SU-DHL-6 (cell line): ENCODE results near the gene SLC8A2.

Source experiments
- H2AFZ ChIP-seq: fragments of 200-600 bp; sonication (generic); 2 replicates; pipeline ENCODE4 v1.6.1; 2014; ENCODE audit warnings: low read depth, mild to moderate bottlenecking, moderate library complexity, mixed read lengths, antibody characterized with exemption, low read length; ENCODE audit not compliant: severe bottlenecking
- H3F3A ChIP-seq: fragments of 200-600 bp; shearing (Covaris generic); 2 replicates; pipeline ENCODE4 v1.6.0; 2016; ENCODE audit warnings: antibody characterized with exemption, mild to moderate bottlenecking; ENCODE audit not compliant: insufficient read depth
- H3K27ac ChIP-seq: fragments of 200-600 bp; sonication (generic); 2 replicates; pipeline ENCODE4 v1.5.1; 2016; ENCODE audit warnings: low read depth, mild to moderate bottlenecking, low read length, moderate library complexity, mixed read lengths
- H3K27me3 ChIP-seq: fragments of 200-600 bp; sonication (generic), shearing (Covaris generic); 2 replicates; pipeline ENCODE4 v1.6.0; 2014; ENCODE audit warnings: mild to moderate bottlenecking, low read length
- H3K36me3 ChIP-seq: fragments of 200-600 bp; sonication (generic); 2 replicates; pipeline ENCODE4 v1.6.1; 2014; ENCODE audit warnings: mild to moderate bottlenecking, low read length, mixed read lengths
- H3K4me2 ChIP-seq: fragments of 300-600, 200-600 bp; shearing (Covaris generic), sonication (generic); 2 replicates; pipeline ENCODE4 v1.6.0; 2014; ENCODE audit warnings: low read length, low read depth, mild to moderate bottlenecking; ENCODE audit not compliant: poor library complexity, severe bottlenecking
- H3K4me3 ChIP-seq: fragments of 200-600 bp; sonication (generic); 2 replicates; pipeline ENCODE4 v1.5.1; 2014; ENCODE audit warnings: antibody characterized with exemption, low read length, mild to moderate bottlenecking, mixed read lengths; ENCODE audit not compliant: insufficient read depth, poor library complexity, severe bottlenecking
- H3K79me2 ChIP-seq: fragments of 200-600 bp; sonication (generic); 2 replicates; pipeline ENCODE4 v1.6.1; 2014; ENCODE audit warnings: mild to moderate bottlenecking, low read length, moderate library complexity; ENCODE audit not compliant: insufficient read depth
- H3K9ac ChIP-seq: fragments of 200-600 bp; sonication (generic); 2 replicates; pipeline ENCODE4 v1.7.0; 2014; ENCODE audit warnings: mild to moderate bottlenecking, low read length
- H3K9me2 ChIP-seq: fragments of 200-600 bp; sonication (generic); replicated peaks from 2 replicates; pipeline ENCODE4 v1.6.1; 2014; ENCODE audit warnings: low read length; ENCODE audit not compliant: insufficient read depth
- H3K9me3 ChIP-seq: fragments of 200-600 bp; sonication (generic); 2 replicates; pipeline ENCODE4 v1.6.1; 2014; ENCODE audit warnings: low read length, mixed read lengths; ENCODE audit not compliant: insufficient read depth
- H4K20me1 ChIP-seq: fragments of 200-600 bp; sonication (generic); 2 replicates; pipeline ENCODE4 v1.6.1; 2014; ENCODE audit warnings: low read depth, mild to moderate bottlenecking, antibody characterized with exemption, low read length, moderate library complexity, mixed read lengths
- CTCF ChIP-seq: fragments of 200-600 bp; sonication (generic); IDR thresholded peaks from one replicate; pipeline ENCODE4 v1.5.1; 2017; ENCODE audit warnings: antibody characterized with exemption, mild to moderate bottlenecking, low read length, moderate library complexity; ENCODE audit not compliant: insufficient read depth, poor library complexity, severe bottlenecking
- EZH2phosphoT487 ChIP-seq: fragments of 200-600 bp; sonication (generic), shearing (Covaris generic); conservative IDR thresholded peaks from 2 replicates; pipeline ENCODE4 v1.6.1; 2018; ENCODE audit warnings: mild to moderate bottlenecking, antibody characterized with exemption, low read length, moderate library complexity, mixed read lengths

Gene SLC8A2

GRCh38 chr19:47405854-47406417, 65.8 kb downstream of the SLC8A2 start:
- H2AFZ ChIP-seq: no peak overlapping the region
- H3K4me3 ChIP-seq: no peak overlapping the region
- no peaks in the 10 kb centered on the region for H3K9me3 ChIP-seq
- no peaks in the 10 kb centered on the region for H3K79me2 ChIP-seq
- TF ChIP-seq EZH2phosphoT487: no peak
- TF ChIP-seq CTCF: no peak
- no peaks in the 10 kb centered on the region for H3F3A ChIP-seq
- H3K9me2 ChIP-seq: no peaks in the 10 kb centered on the region
- no peak overlapping the region for H3K4me2 ChIP-seq
- no peak overlapping the region for H3K27ac ChIP-seq
- H3K9ac ChIP-seq: no peak overlapping the region
- no peaks in the 10 kb centered on the region for H4K20me1 ChIP-seq
- no peaks in the 10 kb centered on the region for H3K27me3 ChIP-seq
- H3K36me3 ChIP-seq: no peaks in the 10 kb centered on the region

DNA sequence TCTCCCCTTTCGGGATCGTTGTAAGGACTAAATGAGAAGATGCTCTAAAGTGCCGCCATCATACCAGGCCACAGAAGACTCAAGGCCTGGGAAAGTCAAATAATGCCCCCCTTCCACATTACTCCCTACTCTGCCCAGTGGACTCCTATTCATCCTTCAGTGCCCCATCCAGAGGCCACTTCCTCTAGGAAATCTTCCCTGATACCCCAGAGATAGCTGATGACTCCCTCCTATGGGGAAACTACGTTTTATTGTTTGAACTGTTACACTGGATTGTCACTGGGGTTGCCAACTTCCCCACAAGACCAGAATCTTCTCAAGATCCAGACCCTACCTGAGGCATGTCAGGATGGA, 66.5 kb downstream of the SLC8A2 start:
- no peaks in the 10 kb centered on the region for H3K36me3 ChIP-seq
- H4K20me1 ChIP-seq: no peaks in the 10 kb centered on the region
- H3K27ac ChIP-seq: no peak overlapping the region
- H3K9me3 ChIP-seq: no peaks in the 10 kb centered on the region
- no peak overlapping the region for H3K9ac ChIP-seq
- H3K27me3 ChIP-seq: no peaks in the 10 kb centered on the region
- no peaks in the 10 kb centered on the region for H3K79me2 ChIP-seq
- no peaks in the 10 kb centered on the region for H3K9me2 ChIP-seq
- no peaks in the 10 kb centered on the region for H3F3A ChIP-seq
- no peak overlapping the region for H3K4me2 ChIP-seq
- H3K4me3 ChIP-seq: no peak overlapping the region
- H2AFZ ChIP-seq: no peak overlapping the region
- no peak for TF ChIP-seq CTCF

DNA sequence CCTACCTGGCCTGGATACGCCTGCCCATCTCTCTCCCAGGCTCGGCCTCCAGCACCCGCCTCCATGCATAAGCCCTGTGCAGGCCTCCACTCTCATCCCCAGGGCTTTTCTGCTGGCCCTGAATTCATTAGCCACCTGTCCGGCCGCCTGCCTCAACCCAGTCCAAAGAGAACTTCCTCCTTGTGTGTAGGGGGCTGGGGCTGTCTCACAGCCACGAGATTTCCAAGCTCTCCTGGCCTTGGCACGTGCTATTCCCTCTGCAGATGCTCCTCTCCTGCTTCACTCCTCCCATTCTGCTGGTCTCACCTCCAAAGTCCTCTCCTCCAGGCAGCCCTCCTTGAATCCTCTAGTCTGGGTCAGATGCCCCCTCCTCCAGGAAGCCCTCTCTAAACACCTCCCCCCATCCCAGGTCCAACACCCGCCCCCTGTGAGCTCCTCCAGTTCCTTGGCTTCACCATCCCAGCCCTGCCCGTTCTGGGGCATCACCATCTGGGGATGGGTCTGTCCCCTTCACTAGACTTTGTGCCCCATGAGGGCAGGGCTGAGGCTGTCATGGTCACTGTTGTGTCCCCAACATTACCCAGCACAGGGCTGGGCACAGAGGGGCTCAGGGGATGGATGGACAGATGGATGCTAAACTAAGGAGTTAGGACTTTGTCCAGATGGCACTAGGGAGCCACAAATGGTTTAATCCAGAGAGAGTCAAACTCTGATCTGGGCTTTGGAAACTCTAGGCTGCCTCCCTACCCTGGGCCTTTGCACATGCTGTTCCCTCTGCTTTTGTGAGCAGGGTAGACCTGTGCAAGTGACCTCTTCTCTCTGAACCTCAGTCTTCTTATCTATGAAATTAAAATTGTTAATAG, 67.1 kb downstream of the SLC8A2 start:
- H3K9me3 ChIP-seq: no peaks in the 10 kb centered on the region
- H3K9ac ChIP-seq: no peak overlapping the region
- no peaks in the 10 kb centered on the region for H3K9me2 ChIP-seq
- H3K27me3 ChIP-seq: no peaks in the 10 kb centered on the region
- no peaks in the 10 kb centered on the region for H3F3A ChIP-seq
- no peaks in the 10 kb centered on the region for H3K79me2 ChIP-seq
- no peak overlapping the region for H3K27ac ChIP-seq
- no peak overlapping the region for H3K4me3 ChIP-seq
- no peak overlapping the region for H2AFZ ChIP-seq
- TF ChIP-seq CTCF (no peak), EZH2phosphoT487 (no peak)
- no peak overlapping the region for H3K4me2 ChIP-seq
- H3K36me3 ChIP-seq: no peaks in the 10 kb centered on the region
- no peaks in the 10 kb centered on the region for H4K20me1 ChIP-seq
